ENCODE data around the gene MLLT1. TPM values are rescaled to one million over a fixed set of nuclear protein-coding genes. Genes with fewer than 3 reads are reported as not detected.
A peak's percentile ranks its signal among the peaks of the same experiment; 100 is the strongest.

MLLT1 gene
- total and polyA plus RNA-seq, 12 donors, result 21.4 to 48.3 (median 31.7) TPM

DNA sequence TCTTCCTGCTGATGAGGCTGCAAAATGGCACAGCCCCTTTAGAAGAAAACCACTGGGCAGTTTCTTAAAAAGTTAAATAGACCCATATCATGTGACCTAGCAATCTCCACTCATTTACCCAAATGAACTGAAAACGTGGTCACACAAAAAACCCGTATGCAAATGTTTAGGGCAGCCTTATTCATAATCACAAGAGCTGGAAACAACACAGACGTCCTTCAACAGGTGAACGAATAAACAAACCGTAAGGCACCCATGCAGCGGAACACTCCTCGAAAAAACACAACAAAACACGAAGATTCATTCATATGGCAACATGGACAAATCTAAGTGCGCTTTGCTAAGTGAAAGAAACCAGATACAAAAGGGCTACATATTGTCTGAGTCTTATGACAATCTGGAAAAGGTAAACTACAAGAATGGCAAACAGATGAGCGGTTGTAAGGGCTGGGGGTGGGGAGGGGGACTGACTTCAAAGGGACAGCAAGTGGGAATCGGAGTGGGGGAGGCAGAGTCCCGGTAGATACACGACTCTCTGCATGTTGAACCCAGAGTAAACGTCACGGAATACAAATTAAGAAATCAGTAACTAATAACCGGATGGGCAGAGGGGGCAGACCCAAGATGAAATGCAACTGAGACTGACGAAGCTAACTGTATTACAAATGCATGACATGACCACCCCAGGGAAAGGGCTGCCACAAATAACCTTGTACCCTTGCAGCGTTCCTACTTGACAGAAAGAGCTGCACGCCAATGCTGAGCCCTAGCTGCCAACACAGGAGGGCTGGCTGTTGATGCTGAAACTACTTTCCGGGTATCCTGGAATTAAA is 33.4 kb downstream of the MLLT1 start:
- ATAC-seq (peak in 2 of 8 donors; percentile 61 to 65), DNase-seq (no peak)
- Histone ChIP-seq H3K27me3 (no peaks in the 10 kb centered on the region), H3K27ac (no peak overlapping the region), H3K4me3 (no peak overlapping the region), H3K4me1 (peaks cover 13 to 68% (median 49%) of the 10 kb centered on the region in 9 donors), H3K36me3 (peaks cover 0 to 8% (median 0%) of the 10 kb centered on the region in 9 donors), H3K9me3 (peaks cover 0 to 8% (median 0%) of the 10 kb centered on the region in 11 donors)
- WGBS, 2 donors, result 84 to 86% methylated on average over 20 of the region's 20 CpGs
- TF ChIP-seq, protein P1, sequence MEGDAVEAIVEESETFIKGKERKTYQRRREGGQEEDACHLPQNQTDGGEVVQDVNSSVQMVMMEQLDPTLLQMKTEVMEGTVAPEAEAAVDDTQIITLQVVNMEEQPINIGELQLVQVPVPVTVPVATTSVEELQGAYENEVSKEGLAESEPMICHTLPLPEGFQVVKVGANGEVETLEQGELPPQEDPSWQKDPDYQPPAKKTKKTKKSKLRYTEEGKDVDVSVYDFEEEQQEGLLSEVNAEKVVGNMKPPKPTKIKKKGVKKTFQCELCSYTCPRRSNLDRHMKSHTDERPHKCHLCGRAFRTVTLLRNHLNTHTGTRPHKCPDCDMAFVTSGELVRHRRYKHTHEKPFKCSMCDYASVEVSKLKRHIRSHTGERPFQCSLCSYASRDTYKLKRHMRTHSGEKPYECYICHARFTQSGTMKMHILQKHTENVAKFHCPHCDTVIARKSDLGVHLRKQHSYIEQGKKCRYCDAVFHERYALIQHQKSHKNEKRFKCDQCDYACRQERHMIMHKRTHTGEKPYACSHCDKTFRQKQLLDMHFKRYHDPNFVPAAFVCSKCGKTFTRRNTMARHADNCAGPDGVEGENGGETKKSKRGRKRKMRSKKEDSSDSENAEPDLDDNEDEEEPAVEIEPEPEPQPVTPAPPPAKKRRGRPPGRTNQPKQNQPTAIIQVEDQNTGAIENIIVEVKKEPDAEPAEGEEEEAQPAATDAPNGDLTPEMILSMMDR (IDR thresholded peaks at IDR 0.05), result no peak
- intact Hi-C loops (cut with DNase I), result no loop called here

DNA sequence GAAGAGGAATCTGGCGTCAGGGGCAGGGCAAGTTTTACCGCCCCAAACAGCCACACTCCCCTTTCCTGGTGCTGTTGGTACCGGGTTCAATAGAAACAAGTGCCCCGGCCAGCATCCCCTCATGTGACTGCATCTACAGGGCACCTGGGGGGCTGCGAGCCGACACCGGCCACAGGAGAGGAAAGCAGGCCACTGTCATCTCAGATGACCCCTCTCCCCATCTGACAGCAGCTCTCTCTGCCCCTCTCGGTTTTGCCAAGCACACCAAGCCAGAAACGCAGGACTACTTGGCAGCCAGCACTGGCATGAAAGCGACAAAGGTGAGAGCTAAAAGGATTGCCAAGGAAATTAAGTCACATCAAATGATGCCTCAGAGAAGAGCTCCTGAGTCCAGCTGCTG is 37.1 kb downstream of the MLLT1 start:
- Histone ChIP-seq H3K36me3 (peaks cover 0 to 4% (median 0%) of the 10 kb centered on the region in 9 donors), H3K4me3 (no peak overlapping the region), H3K27me3 (no peaks in the 10 kb centered on the region), H3K27ac (peak overlapping the region in 2 of 10 donors; percentile 48 to 76), H3K9me3 (peaks cover 0 to 8% (median 0%) of the 10 kb centered on the region in 11 donors), H3K4me1 (peaks cover 21 to 70% (median 59%) of the 10 kb centered on the region in 9 donors)
- intact Hi-C loops (cut with DNase I), result no loop called here
- 54 to 57% methylated on average over 10 of the region's 10 CpGs for WGBS, 2 donors
- TF ChIP-seq, protein P1 (IDR thresholded peaks at IDR 0.05), result no peak
- no peak for DNase-seq
- no peak for ATAC-seq

DNA sequence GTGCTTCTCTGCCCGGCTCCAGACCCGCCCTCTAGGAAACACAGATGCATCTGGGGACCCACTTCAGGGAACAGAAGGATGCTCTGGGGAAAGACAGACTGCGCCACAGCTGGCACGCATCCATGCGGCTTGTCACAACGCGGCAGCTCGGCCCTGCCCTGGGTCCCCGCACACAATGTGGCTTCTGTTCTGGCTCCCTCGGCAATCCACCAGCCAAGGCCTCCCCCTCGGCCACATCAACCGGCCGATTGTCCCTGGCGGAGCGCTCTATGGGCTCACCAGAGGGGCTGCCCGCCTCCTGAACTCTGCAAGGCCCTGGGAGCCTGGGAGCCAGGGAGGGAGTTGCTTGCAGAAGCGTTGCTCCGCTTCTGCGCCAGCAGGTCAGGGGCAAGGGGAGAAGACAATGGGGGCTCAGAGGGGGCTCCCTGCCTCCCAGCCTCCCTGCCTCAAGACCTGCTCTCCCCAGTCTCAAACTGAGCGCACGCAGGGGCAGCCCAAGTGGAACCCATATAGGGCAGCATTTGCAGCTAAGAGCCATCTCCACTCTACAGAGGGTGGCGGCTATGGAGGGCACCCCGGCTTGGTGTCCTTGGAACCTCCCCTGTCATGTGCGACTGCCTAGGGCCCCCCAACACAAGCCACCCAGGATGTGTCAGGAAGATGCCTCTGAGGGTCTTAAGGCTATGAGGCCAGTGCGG is 37.9 kb downstream of the MLLT1 start:
- 69 to 79% methylated on average over 25 of the region's 25 CpGs for WGBS, 2 donors
- ATAC-seq (peak in 3 of 8 donors; percentile 8 to 13 (median 12)), DNase-seq (peak in 1 of 2 donors; percentile 55)
- peaks cover 0 to 5% (median 0%) of the 10 kb centered on the region in 11 donors for H3K9me3 ChIP-seq
- peaks cover 25 to 79% (median 65%) of the 10 kb centered on the region in 9 donors for H3K4me1 ChIP-seq
- intact Hi-C loops (cut with DNase I), result no loop called here
- peak overlapping the region in 3 of 10 donors; percentile 12 to 84 (median 41) for H3K27ac ChIP-seq
- peaks cover 0 to 4% (median 0%) of the 10 kb centered on the region in 9 donors for H3K36me3 ChIP-seq
- H3K4me3 ChIP-seq, result no peak overlapping the region
- TF ChIP-seq, protein P1 (IDR thresholded peaks at IDR 0.05), result no peak
- H3K27me3 ChIP-seq, result no peaks in the 10 kb centered on the region

DNA sequence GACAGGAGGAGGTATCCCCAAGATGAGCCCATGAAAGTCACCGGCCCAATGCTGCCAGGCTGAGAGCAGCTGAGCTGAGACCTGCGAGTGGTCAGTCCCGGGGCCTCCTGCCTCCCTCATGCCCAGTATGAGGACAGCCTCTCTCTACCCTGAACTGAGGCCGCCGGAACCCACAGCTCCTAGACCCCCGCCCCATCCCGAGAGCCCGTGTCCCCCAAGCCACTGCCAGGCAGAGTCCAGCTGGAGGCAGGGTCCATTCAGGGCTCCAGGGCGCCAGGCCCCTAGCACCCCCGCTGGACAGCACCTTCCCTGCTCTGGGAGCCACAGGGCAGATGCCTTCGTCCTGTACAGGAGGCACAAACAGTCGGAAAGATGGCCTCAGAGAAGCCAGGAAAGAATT is 38.7 kb downstream of the MLLT1 start:
- H3K4me1 ChIP-seq, result peaks cover 30 to 86% (median 72%) of the 10 kb centered on the region in 9 donors
- intact Hi-C loops (cut with DNase I), result no loop called here
- DNase-seq, result no peak

More for the DNA sequence above, 38.7 kb downstream of the MLLT1 start:
- Histone ChIP-seq H3K27ac (peak overlapping the region in 6 of 10 donors; percentile 12 to 84 (median 34)), H3K4me3 (no peak overlapping the region), H3K36me3 (peaks cover 0 to 4% (median 0%) of the 10 kb centered on the region in 9 donors), H3K9me3 (peaks cover 0 to 4% (median 0%) of the 10 kb centered on the region in 11 donors), H3K27me3 (no peaks in the 10 kb centered on the region)
- ATAC-seq, result no peak
- WGBS, 2 donors, result 87% methylated on average over 12 of the region's 12 CpGs
- TF ChIP-seq, protein P1 (IDR thresholded peaks at IDR 0.05), result no peak
